ENCODE measurements around the gene HYAL3. TPM values are rescaled to one million over a fixed set of nuclear protein-coding genes. Genes with fewer than 3 reads are reported as not detected.

HYAL3 gene
- total and polyA plus RNA-seq, 7 experiments from 2014 or later, result 2.3 to 10.7 (median 3.6) TPM

DNA sequence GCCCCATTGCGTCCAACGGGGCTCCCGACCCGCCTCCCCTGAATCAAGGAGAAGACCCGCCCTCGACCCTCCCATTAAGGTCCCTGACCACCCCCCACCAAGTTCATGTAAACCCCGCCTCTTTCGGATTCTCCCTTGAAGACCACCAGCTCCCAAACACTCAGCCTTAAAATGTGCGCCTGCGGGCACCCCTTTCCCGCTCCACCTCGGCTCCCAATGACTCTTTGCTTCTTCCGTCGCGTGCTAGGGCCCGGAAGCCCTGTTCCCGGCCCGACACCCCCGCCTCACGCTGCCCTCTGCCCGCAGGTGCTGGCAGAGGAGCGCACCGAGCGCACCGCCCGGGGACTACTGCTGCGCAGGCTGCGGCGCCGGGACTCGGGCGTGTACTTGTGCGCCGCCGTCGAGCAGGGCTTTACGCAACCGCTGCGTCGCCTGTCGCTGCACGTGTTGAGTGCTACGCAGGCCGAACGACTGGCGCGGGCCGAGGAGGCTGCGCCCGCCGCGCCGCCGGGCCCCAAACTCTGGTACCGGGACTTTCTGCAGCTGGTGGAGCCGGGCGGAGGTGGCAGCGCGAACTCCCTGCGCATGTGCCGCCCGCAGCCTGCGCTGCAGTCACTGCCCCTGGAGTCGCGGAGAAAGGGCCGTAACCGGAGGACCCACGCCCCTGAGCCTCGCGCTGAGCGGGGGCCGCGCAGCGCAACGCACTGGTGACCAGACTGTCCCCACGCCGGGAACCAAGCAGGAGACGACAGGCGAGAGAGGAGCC, 23.0 kb downstream of the HYAL3 start:
- H3K9me3 Mint-ChIP-seq, result peaks cover 0 to 2% (median 0%) of the 10 kb centered on the region in 11 donors
- H3K9me3 ChIP-seq (ENCODE audit: control insufficient read depth in 2 of 3, low read length in 3 of 3), result no peaks in the 10 kb centered on the region
- H3K27ac Mint-ChIP-seq, result peak overlapping the region in 1 of 9 donors; percentile 23
- peak in 3 of 9 donors; percentile 37 to 45 (median 43) for DNase-seq
- H3K4me3 ChIP-seq (ENCODE audit: low read length), result no peak overlapping the region
- POLR2A ChIA-PET, result no interaction called here
- intact Hi-C loops (cut with micrococcal nuclease), result no loop called here
- no peaks in the 10 kb centered on the region for H3K36me3 Mint-ChIP-seq
- H3K27me3 Mint-ChIP-seq, result peaks cover 21 to 49% (median 29%) of the 10 kb centered on the region in 5 donors
- CTCF ChIA-PET, result interaction anchor here (1.7 kb wide), 1 partner anchor 82 kb away, joined by 7 read pairs; no protein-coding TSS in a partner anchor
- H3K27me3 ChIP-seq (ENCODE audit: control insufficient read depth in 2 of 2, insufficient read depth in 2 of 2, low read length in 2 of 2), result peaks cover 15 to 23% of the 10 kb centered on the region in 2 donors
- peak overlapping the region; percentile 48 to 80 (median 64) for H3K4me3 Mint-ChIP-seq
- H3K4me1 Mint-ChIP-seq, result peaks cover 20 to 31% (median 26%) of the 10 kb centered on the region in 7 donors
- peaks cover 10 to 22% of the 10 kb centered on the region in 2 donors for H3K4me1 ChIP-seq (ENCODE audit: control insufficient read depth in 2 of 2, insufficient read depth in 2 of 2, low read length in 2 of 2)
- H3K36me3 ChIP-seq (ENCODE audit: control insufficient read depth in 2 of 3, insufficient read depth in 3 of 3, low read length in 3 of 3), result no peaks in the 10 kb centered on the region
- ATAC-seq, result peak; percentile 22
- H3K27ac ChIP-seq (ENCODE audit: low read depth, low read length), result no peak overlapping the region

GRCh38 chr3:50275141-50275995, 23.8 kb downstream of the HYAL3 start:
- DNase-seq (peak in 1 of 9 donors; percentile 9), ATAC-seq (no peak)
- Histone ChIP-seq H3K27ac (ENCODE audit: low read depth, low read length) (no peak overlapping the region), H3K27me3 (ENCODE audit: control insufficient read depth in 2 of 2, insufficient read depth in 2 of 2, low read length in 2 of 2) (peaks cover 15 to 23% of the 10 kb centered on the region in 2 donors), H3K9me3 (ENCODE audit: control insufficient read depth in 2 of 3, low read length in 3 of 3) (no peaks in the 10 kb centered on the region), H3K36me3 (ENCODE audit: control insufficient read depth in 2 of 3, insufficient read depth in 3 of 3, low read length in 3 of 3) (no peaks in the 10 kb centered on the region), H3K4me3 (ENCODE audit: low read length) (no peak overlapping the region), H3K4me1 (ENCODE audit: control insufficient read depth in 2 of 2, insufficient read depth in 2 of 2, low read length in 2 of 2) (peaks cover 10 to 22% of the 10 kb centered on the region in 2 donors)
- ChIA-PET POLR2A (interaction anchor here (0.5 kb wide), 1 partner anchor 77 kb away, joined by 3 read pairs; no protein-coding TSS in a partner anchor), CTCF (interaction anchor here (0.6 to 5.1 kb wide), 4 partner anchors 29 to 1565 kb away, joined by 3 to 47 read pairs (median 8); partner anchors contain the start of gene GNAT1)
- H3K9me3 Mint-ChIP-seq, result peaks cover 0 to 2% (median 0%) of the 10 kb centered on the region in 11 donors
- H3K4me1 Mint-ChIP-seq, result peaks cover 20 to 31% (median 26%) of the 10 kb centered on the region in 7 donors
- peaks cover 21 to 49% (median 29%) of the 10 kb centered on the region in 5 donors for H3K27me3 Mint-ChIP-seq
- intact Hi-C loops (cut with micrococcal nuclease), result no loop called here
- H3K27ac Mint-ChIP-seq, result peak overlapping the region in 1 of 9 donors; percentile 46
- no peaks in the 10 kb centered on the region for H3K36me3 Mint-ChIP-seq
- peak overlapping the region; percentile 42 to 80 (median 64) for H3K4me3 Mint-ChIP-seq

DNA sequence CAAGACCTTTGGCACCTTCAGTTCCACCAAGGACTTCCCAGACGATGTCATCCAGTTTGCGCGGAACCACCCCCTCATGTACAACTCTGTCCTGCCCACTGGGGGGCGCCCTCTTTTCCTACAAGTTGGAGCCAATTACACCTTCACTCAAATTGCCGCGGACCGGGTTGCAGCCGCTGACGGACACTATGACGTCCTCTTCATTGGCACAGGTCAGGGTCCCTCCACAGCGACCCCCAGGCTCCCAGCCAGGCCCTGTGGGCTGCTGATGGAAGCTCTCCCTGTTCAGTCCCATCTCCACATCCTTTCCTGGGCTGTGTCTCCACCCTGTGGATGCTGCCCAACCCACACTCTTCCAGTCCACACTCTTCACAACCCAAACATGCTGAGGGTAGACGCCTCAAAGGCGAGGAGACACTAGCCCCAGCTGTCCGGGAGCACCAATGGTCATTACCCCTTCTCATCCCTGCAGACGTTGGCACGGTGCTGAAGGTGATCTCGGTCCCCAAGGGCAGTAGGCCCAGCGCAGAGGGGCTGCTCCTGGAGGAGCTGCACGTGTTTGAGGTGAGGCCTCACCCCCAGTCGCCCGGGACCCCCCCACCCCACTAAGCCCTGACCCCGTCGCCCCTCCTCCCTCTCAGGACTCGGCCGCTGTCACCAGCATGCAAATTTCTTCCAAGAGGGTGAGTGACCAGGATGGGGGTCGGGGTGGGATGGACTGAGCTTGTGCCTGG, 24.7 kb downstream of the HYAL3 start:
- Histone ChIP-seq H3K36me3 (ENCODE audit: control insufficient read depth in 2 of 3, insufficient read depth in 3 of 3, low read length in 3 of 3) (no peaks in the 10 kb centered on the region), H3K27me3 (ENCODE audit: control insufficient read depth in 2 of 2, insufficient read depth in 2 of 2, low read length in 2 of 2) (peaks cover 15 to 23% of the 10 kb centered on the region in 2 donors), H3K27ac (ENCODE audit: low read depth, low read length) (no peak overlapping the region), H3K4me3 (ENCODE audit: low read length) (no peak overlapping the region), H3K9me3 (ENCODE audit: control insufficient read depth in 2 of 3, low read length in 3 of 3) (no peaks in the 10 kb centered on the region), H3K4me1 (ENCODE audit: control insufficient read depth in 2 of 2, insufficient read depth in 2 of 2, low read length in 2 of 2) (peaks cover 10 to 22% of the 10 kb centered on the region in 2 donors)
- H3K4me3 Mint-ChIP-seq, result peak overlapping the region; percentile 30 to 80 (median 68)
- ChIA-PET CTCF (interaction anchor here (0.6 to 5.1 kb wide), 4 partner anchors 28 to 1564 kb away, joined by 3 to 47 read pairs (median 8); partner anchors contain the start of gene GNAT1), POLR2A (no interaction called here)
- ATAC-seq (peak; percentile 49), DNase-seq (peak; percentile 47 to 79 (median 67))
- H3K27ac Mint-ChIP-seq, result peak overlapping the region in 8 of 9 donors; percentile 6 to 79 (median 34)
- peaks cover 21 to 49% (median 29%) of the 10 kb centered on the region in 5 donors for H3K27me3 Mint-ChIP-seq
- H3K4me1 Mint-ChIP-seq, result peaks cover 20 to 31% (median 26%) of the 10 kb centered on the region in 7 donors
- intact Hi-C loops (cut with micrococcal nuclease), result loop anchor here (1.0 kb wide), 1 partner anchor 50 kb away; no protein-coding TSS in a partner anchor
- no peaks in the 10 kb centered on the region for H3K36me3 Mint-ChIP-seq
- peaks cover 0 to 2% (median 0%) of the 10 kb centered on the region in 11 donors for H3K9me3 Mint-ChIP-seq

DNA sequence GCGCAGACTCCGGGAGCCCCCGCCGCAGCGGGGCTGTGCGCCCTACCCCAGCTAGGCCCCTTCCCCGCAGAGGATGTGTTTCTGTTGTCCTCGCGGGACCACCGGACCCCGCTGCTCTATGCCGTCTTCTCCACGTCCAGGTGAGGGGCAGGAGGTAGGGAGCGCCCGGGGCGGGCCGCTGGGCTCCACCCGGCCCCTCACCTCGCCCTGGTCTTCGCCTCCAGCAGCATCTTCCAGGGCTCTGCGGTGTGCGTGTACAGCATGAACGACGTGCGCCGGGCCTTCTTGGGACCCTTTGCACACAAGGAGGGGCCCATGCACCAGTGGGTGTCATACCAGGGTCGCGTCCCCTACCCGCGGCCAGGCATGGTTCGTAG, 25.5 kb downstream of the HYAL3 start:
- Mint-ChIP-seq H3K9me3 (peaks cover 0 to 2% (median 0%) of the 10 kb centered on the region in 11 donors), H3K4me3 (peak overlapping the region in 3 of 10 donors; percentile 78 to 88 (median 80)), H3K4me1 (peaks cover 20 to 31% (median 26%) of the 10 kb centered on the region in 7 donors), H3K27me3 (peaks cover 21 to 50% (median 29%) of the 10 kb centered on the region in 5 donors), H3K27ac (no peak overlapping the region), H3K36me3 (no peaks in the 10 kb centered on the region)
- no peaks in the 10 kb centered on the region for H3K36me3 ChIP-seq (ENCODE audit: control insufficient read depth in 2 of 3, insufficient read depth in 3 of 3, low read length in 3 of 3)
- DNase-seq (no peak), ATAC-seq (no peak)
- peaks cover 10 to 22% of the 10 kb centered on the region in 2 donors for H3K4me1 ChIP-seq (ENCODE audit: control insufficient read depth in 2 of 2, insufficient read depth in 2 of 2, low read length in 2 of 2)
- no peak overlapping the region for H3K4me3 ChIP-seq (ENCODE audit: low read length)
- H3K27me3 ChIP-seq (ENCODE audit: control insufficient read depth in 2 of 2, insufficient read depth in 2 of 2, low read length in 2 of 2), result peaks cover 15 to 23% of the 10 kb centered on the region in 2 donors
- POLR2A ChIA-PET, result interaction anchor here (1.1 kb wide), 1 partner anchor 79 kb away, joined by 3 read pairs; no protein-coding TSS in a partner anchor
- intact Hi-C loops (cut with micrococcal nuclease), result loop anchor here (1.0 to 2.0 kb wide), 10 partner anchors 13 to 152 kb away; partner anchors contain the start of genes GNAI2 (in 1 of the 2), HYAL3 (in 1 of the 2), IFRD2 (in 1 of the 2) and NAA80 (in 1 of the 2)
- H3K9me3 ChIP-seq (ENCODE audit: control insufficient read depth in 2 of 3, low read length in 3 of 3), result no peaks in the 10 kb centered on the region
- CTCF ChIA-PET, result interaction anchor here (2.2 to 5.1 kb wide), 2 partner anchors 27 to 80 kb away, joined by 12 to 47 read pairs; partner anchors contain the start of gene GNAT1
- H3K27ac ChIP-seq (ENCODE audit: low read depth, low read length), result no peak overlapping the region

DNA sequence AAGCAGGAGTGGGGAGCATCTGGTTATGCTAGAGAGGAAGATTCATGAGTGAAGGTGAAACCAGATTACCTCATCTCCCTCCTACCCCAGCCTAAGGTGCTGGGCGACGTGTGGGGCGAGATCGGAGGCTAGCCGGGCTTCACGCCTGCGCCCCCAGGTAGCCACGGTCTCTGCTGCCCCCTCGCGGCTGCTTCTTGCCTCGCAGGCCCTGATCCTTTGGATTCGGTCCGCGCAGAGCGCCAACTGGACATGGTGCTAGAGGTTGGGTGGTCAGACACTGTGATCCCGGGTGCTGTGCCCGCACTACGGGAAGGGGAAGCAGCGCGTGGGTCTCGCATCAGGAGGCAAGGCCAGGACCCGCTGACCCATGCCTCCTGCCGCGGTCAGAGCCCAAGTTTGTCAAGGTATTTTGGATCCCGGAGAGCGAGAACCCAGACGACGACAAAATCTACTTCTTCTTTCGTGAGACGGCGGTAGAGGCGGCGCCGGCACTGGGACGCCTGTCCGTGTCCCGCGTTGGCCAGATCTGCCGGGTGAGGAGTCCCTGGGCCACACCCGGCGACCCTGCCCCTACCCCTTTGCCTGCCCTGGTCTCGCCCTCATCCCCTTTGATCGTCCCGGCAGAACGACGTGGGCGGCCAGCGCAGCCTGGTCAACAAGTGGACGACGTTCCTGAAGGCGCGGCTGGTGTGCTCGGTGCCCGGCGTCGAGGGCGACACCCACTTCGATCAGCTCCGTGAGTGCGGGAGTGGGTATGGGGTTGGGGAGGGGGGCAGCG, 26.1 kb downstream of the HYAL3 start:
- H3K4me1 Mint-ChIP-seq, result peaks cover 21 to 31% (median 26%) of the 10 kb centered on the region in 7 donors
- no peaks in the 10 kb centered on the region for H3K36me3 Mint-ChIP-seq
- Histone ChIP-seq H3K4me3 (ENCODE audit: low read length) (peak overlapping the region; percentile 48), H3K9me3 (ENCODE audit: control insufficient read depth in 2 of 3, low read length in 3 of 3) (no peaks in the 10 kb centered on the region), H3K4me1 (ENCODE audit: control insufficient read depth in 2 of 2, insufficient read depth in 2 of 2, low read length in 2 of 2) (peaks cover 10 to 22% of the 10 kb centered on the region in 2 donors), H3K27me3 (ENCODE audit: control insufficient read depth in 2 of 2, insufficient read depth in 2 of 2, low read length in 2 of 2) (peaks cover 15 to 23% of the 10 kb centered on the region in 2 donors), H3K27ac (ENCODE audit: low read depth, low read length) (no peak overlapping the region), H3K36me3 (ENCODE audit: control insufficient read depth in 2 of 3, insufficient read depth in 3 of 3, low read length in 3 of 3) (no peaks in the 10 kb centered on the region)
- peaks cover 0 to 2% (median 0%) of the 10 kb centered on the region in 11 donors for H3K9me3 Mint-ChIP-seq
- ChIA-PET POLR2A (interaction anchor here (1.1 kb wide), 1 partner anchor 79 kb away, joined by 3 read pairs; no protein-coding TSS in a partner anchor), CTCF (interaction anchor here (0.8 to 5.1 kb wide), 6 partner anchors 26 to 80 kb away, joined by 3 to 47 read pairs (median 11); partner anchors contain the start of gene GNAT1)
- H3K27ac Mint-ChIP-seq, result peak overlapping the region in 5 of 9 donors; percentile 20 to 82 (median 72)
- H3K4me3 Mint-ChIP-seq, result peak overlapping the region; percentile 59 to 88 (median 76)
- DNase-seq (peak; percentile 65 to 95 (median 80)), ATAC-seq (peak; percentile 92)
- H3K27me3 Mint-ChIP-seq, result peaks cover 21 to 50% (median 29%) of the 10 kb centered on the region in 5 donors
- intact Hi-C loops (cut with micrococcal nuclease), result loop anchor here (1.0 to 2.0 kb wide), 9 partner anchors 13 to 152 kb away; partner anchors contain the start of genes GNAI2 (in 1 of the 2), HYAL3 (in 1 of the 2), IFRD2 (in 1 of the 2) and NAA80 (in 1 of the 2)
